MG63 (cell line): Measurements from ENCODE around the gene VSIR. TPM values are rescaled to one million over a fixed set of nuclear protein-coding genes. Genes with fewer than 3 reads are reported as not detected.

Source experiments
- DNase-seq: peaks from one replicate; pipeline ENCODE4 v3.0.0-alpha.2; 2020
- H3K27me3 ChIP-seq: fragments of 250-450 bp; sonication (Bioruptor Pico); 2 replicates; pipeline ENCODE4 v1.5.1; 2020; ENCODE audit warnings: mild to moderate bottlenecking, moderate library complexity
- H3K36me3 ChIP-seq: fragments of 250-450 bp; sonication (Bioruptor Pico); 2 replicates; pipeline ENCODE4 v1.5.1; 2020; ENCODE audit warnings: mild to moderate bottlenecking, moderate library complexity
- H3K4me3 ChIP-seq: fragments of 250-450 bp; sonication (Bioruptor Pico); 2 replicates; pipeline ENCODE4 v1.5.1; 2020; ENCODE audit warnings: mild to moderate bottlenecking, moderate library complexity
- H3K9me3 ChIP-seq: fragments of 250-450 bp; sonication (Bioruptor Pico); 2 replicates; pipeline ENCODE4 v1.5.1; 2020; ENCODE audit warnings: mild to moderate bottlenecking, moderate library complexity
- total RNA-seq: library from RNA; depleted of rRNA; stranded (reverse); fragments of >200 nt; shearing (Covaris generic); gene quantifications from 2 replicates; pipeline ENCODE4 v1.2.3, GENCODE V29; 2014; ENCODE audit warnings: low replicate concordance

Gene VSIR
- total RNA-seq, 1 experiment from 2014 or later = 87.8 TPM

DNA sequence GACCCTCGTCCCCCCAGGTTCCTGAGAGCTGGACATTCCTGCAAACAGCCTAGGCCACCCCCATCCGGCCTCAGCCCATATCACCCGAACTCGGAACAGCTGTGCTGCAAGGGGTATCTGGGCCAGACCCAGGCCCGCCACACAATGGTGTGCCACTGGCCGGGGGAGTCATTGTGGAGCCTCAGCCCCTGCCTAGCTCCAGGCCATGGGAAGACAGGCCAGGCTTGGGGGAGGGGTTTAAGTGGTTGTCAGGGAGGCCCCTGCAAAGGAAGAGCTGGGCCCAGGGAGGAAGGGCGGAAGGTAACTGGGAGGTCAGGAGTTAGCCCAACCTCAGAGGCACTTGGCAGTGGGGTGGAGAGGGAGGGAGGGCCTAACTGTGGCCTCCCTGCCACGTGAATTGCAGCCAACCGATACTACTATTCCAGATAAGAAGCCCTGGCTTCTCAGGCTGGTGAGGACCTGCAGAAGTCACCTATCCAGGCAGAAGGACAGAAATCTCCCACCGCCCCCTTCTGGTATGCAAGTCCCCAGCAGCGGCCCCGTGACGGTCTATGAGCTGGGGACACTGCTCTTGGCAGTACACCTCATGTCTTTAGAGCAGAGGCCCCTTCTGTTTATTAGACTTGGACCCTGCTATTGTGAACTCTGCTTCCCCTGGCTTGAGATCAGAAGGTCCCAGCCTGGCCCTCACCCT lies 26.8 kb downstream of the VSIR start:
- Histone ChIP-seq H3K9me3 (no peaks in the 10 kb centered on the region), H3K27me3 (no peaks in the 10 kb centered on the region), H3K4me3 (no peak overlapping the region), H3K36me3 (peaks cover 5% of the 10 kb centered on the region; the same call in 1 of the 2 replicates)
- DNase-seq = no peak

DNA sequence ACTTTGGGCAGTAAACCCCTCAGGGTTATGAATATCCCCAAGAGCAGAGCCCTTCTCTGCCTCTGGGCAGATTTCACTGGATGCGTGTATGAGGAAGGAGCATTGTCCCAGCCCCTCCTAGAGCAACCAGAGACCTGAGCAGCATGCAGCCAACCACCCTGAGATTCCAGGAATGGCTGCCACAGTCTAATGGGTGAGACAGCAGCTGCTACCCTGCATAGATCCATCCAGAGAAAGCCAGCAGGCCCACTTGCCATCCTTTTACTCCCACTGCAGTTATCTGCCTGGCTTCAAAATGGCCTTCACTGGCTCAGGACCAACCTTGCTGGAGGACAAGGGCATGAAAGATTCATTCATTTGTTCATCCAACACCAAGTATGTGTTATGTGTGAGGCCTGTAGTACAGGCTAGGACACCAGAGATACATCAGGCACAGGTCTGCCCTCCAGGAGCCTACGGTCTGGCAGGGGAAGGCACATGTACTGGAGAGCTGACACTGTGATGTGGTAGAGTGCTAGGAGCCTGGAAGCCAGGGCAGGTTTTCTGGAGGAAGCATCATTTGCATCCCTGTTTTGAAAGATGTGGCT lies 27.6 kb downstream of the VSIR start:
- no peak overlapping the region for H3K4me3 ChIP-seq
- DNase-seq = no peak
- no peaks in the 10 kb centered on the region for H3K9me3 ChIP-seq
- H3K27me3 ChIP-seq = no peaks in the 10 kb centered on the region
- peaks cover 5% of the 10 kb centered on the region; the same call in 1 of the 2 replicates for H3K36me3 ChIP-seq

DNA sequence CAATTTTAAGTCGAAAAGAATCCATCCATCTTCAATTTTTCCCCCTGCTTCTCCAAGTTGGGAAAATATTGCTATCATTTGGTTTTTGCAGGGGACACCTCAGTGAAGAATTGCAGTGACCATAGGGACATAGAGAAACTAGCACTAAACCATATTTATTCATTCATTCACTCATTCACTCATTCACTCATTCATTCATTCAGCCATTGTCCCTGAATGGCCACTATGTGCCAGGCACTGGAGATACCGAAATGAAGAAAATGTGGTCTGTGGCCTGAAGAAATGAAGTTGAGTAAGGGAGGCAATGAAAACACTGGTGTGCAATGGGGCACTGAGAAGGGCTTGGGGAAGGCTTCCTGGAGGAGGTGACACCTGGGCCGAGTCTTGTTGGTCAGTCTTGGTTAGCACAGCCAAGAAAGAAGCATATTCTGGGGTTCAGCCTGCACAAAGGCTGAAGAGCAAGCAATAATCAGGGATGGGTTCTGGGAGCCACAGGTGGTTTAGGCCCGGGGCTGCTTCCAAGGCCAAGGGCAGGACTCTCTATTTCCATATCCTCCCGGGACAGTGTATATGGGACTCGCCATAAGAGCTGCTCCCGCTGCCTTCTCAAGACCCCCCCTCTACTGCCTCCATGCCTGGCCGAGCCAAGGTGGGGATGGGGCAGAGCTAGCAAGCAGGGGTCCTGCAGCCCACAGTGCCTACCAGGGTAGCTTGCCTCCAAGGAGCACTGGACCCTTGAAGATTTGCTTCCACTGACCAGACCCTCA lies 28.2 kb downstream of the VSIR start:
- Histone ChIP-seq H3K4me3 (no peak overlapping the region), H3K9me3 (no peaks in the 10 kb centered on the region), H3K36me3 (no peaks in the 10 kb centered on the region), H3K27me3 (no peaks in the 10 kb centered on the region)
- DNase-seq = no peak

DNA sequence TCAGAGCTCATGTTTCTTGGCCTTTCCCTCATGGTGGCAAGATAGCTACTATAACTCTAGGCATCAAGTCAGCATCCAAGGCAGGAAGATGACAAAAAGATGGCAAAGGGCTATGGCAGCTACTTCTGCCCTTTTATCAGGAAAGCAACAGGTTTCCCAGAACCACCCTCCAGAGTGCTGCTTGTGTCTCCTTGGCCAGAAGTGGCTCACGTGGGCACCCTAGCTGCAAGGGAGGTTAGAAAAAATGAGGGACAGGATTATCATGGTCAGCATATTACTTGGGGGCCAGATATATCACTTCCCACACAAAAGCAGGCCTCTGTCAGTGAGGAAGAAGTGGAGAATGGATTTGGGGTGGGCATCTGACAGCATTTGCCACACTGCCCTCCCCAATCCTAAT lies 29.5 kb downstream of the VSIR start:
- no peak for DNase-seq
- Histone ChIP-seq H3K4me3 (no peak overlapping the region), H3K36me3 (no peaks in the 10 kb centered on the region), H3K9me3 (no peaks in the 10 kb centered on the region), H3K27me3 (no peaks in the 10 kb centered on the region)

DNA sequence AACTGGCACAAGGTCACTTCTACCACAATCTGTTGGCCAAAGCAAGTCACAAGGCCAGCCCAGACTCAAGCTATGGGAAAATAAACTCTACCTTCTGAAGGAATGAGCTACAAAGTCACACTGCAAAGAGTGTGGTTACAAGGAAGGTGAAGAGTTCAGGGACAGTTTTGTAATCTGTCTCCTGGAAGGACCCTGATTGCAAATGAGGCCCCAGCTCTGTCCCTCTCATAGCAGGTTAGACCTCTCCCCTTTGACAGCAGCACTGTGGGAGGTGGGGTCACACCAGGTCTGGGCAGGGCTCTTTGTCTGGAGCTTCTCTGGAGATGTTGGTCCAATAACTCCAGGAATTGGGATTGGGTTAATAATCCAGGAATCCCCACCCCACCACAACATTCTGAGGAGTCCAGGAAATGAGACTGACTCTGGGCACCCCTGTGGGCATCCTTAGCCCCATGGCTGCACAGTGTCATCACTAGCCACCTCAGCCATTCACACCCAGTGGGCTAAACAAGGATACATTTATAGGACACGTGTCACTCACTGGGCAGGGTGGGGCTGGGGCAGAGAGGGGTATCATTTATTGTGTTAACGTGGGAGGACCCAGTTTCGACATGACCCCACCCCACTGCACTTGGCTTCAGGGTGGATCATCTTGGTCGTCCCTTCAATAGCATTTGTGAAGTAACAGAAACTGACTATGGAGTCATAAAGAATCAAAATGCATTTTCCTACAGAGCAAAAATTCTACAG lies 30.1 kb downstream of the VSIR start:
- no peaks in the 10 kb centered on the region for H3K36me3 ChIP-seq
- no peaks in the 10 kb centered on the region for H3K9me3 ChIP-seq
- no peak for DNase-seq
- no peaks in the 10 kb centered on the region for H3K27me3 ChIP-seq
- H3K4me3 ChIP-seq = no peak overlapping the region

DNA sequence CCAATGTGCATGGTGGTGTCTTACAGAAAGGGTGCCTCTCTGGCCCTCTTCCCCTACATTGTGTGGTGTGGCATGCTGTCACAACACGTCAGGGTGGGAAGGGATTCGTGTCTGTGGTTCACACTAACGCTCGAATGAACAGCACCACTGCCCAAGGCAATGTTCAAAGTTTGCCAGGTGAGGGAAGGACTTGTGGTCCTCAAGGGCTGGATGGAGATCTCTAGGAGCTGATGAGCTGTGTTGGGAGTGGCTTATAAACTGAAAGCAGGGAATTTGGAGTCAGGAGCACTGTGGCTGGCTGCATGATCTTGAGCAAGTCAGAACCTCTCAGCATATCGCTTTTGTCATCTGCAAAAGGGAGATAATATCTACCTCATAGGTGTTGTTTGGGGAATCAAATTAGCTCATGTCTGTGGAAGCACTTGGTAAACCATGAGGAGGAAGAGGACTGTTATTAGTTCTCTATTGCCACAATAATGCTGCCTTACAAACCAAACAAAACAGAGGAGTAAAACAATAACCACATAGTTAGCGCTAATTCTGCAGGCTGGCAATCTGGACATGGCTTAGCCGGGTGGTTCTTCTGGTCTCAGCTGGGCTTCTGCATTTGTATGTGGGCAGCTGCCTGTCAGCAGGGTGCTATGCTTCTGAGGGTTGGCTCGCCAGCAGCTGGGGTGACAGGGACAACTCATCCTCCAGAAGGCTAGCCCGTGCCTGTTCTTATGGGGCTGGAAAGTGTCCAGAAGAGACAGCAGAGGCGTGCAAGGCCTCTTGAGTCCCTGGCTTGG lies 30.8 kb downstream of the VSIR start:
- DNase-seq = no peak

DNA sequence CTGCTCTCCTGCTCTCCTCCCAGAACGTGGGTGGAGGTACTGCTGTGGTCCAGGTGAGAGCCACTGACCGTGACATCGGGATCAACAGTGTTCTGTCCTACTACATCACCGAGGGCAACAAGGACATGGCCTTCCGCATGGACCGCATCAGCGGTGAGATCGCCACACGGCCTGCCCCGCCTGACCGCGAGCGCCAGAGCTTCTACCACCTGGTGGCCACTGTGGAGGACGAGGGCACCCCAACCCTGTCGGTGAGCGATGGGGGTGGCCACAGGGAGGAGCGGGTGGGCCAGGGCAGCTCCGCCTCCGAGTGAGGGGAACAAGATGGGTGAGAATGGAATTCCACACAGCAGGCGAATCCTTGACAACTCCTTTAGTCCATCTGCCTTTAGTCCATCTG lies 31.6 kb downstream of the VSIR start:
- no peak for DNase-seq
- Histone ChIP-seq H3K27me3 (no peaks in the 10 kb centered on the region), H3K36me3 (no peaks in the 10 kb centered on the region), H3K4me3 (no peak overlapping the region), H3K9me3 (no peaks in the 10 kb centered on the region)

More for the DNA sequence above, 30.8 kb downstream of the VSIR start:
- Histone ChIP-seq H3K27me3 (no peaks in the 10 kb centered on the region), H3K36me3 (no peaks in the 10 kb centered on the region), H3K4me3 (no peak overlapping the region), H3K9me3 (no peaks in the 10 kb centered on the region)

DNA sequence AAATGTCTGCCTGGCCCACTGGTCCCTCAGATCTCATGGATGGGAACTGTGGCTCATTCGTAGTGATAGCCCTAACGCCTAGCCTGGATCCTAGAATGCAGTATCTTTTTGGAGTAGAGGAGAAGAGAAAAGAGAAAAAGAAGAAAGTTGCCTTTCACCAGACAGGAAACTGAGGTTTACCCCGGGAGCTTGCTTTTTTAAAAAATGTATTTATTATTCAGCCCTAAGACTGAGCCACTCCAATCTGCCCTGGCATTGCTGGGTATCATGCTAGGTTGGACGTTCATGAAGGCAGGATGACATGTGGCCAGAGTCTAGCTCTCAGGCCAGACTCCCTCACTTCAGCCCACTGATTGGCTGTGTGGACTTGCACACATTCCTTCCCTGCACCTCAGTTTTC lies 32.3 kb downstream of the VSIR start:
- DNase-seq = no peak
- H3K36me3 ChIP-seq = no peaks in the 10 kb centered on the region
- H3K27me3 ChIP-seq = no peaks in the 10 kb centered on the region
- no peaks in the 10 kb centered on the region for H3K9me3 ChIP-seq
- H3K4me3 ChIP-seq = no peak overlapping the region

DNA sequence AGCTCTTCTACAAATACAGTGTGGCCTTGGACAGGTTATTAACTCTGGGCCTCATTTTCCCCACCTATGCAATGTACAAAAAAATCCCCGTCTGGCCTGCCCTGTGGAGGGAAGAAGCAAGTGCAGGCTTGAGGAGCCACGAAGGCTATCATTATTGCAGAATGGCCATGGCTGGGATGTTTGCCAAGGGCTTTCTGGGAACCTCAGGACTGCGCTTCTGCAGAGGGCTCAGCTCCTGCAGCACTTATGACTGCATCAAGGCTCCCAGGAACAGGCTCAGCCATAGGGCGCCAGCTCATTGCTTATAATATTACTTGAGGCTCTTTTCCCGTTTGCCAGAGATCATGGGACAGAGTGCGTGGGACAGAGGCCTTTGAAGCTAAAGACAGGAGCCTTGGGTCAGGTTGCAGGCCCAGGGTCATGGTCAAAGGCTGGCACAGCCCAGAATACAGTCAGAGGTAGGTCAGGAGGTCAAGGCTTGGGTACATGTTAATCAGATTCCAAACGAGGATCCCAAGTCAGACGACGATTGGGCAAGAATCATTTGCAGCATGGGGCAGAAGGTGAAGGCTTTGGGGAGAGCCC lies 33.2 kb downstream of the VSIR start:
- H3K36me3 ChIP-seq = no peaks in the 10 kb centered on the region
- no peak overlapping the region for H3K4me3 ChIP-seq
- DNase-seq = no peak
- H3K27me3 ChIP-seq = no peaks in the 10 kb centered on the region
- H3K9me3 ChIP-seq = no peaks in the 10 kb centered on the region

DNA sequence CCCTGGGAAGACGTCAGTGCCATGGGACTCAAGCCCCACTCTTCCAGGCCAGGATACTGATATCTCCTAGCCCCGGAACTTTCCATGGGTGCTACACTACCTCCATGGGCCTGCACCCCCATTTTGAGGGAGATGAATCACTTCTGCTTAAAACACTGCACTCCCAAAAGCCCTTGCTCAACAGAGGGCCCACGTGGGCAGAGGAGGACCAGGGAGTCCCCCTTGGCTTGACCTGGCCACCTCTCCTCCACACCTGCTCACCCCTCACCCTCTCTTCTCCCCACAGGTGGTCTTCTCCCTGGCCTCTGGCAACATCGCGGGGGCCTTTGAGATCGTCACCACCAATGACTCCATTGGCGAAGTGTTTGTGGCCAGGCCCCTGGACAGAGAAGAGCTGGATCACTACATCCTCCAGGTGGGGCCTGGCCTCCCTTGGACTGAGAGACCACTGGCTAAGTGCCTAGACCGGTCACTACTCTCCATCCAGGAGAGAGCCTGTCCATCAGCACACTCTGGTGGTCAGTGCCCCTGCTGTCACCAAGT lies 33.9 kb downstream of the VSIR start:
- Histone ChIP-seq H3K4me3 (no peak overlapping the region), H3K36me3 (no peaks in the 10 kb centered on the region), H3K27me3 (no peaks in the 10 kb centered on the region), H3K9me3 (no peaks in the 10 kb centered on the region)
- no peak for DNase-seq

DNA sequence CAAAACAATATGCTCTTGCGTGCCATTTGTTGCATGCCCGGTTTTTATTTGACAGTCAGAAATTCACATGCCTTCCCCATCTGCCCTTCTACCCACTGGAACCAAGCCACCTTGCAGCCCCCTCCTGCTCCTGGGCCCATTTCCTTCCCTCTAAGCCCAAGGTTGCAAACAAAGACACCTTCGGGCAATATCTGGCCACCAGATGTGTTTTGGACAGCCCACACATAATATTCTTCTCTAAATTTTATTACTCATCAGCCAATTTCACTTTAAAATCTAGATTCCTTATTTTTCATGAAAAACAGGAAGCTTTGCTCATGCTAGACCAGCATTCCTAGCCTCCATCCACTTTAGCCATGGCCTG lies 35.5 kb downstream of the VSIR start:
- Histone ChIP-seq H3K27me3 (no peaks in the 10 kb centered on the region), H3K4me3 (no peak overlapping the region), H3K9me3 (no peaks in the 10 kb centered on the region), H3K36me3 (no peaks in the 10 kb centered on the region)
- no peak for DNase-seq

DNA sequence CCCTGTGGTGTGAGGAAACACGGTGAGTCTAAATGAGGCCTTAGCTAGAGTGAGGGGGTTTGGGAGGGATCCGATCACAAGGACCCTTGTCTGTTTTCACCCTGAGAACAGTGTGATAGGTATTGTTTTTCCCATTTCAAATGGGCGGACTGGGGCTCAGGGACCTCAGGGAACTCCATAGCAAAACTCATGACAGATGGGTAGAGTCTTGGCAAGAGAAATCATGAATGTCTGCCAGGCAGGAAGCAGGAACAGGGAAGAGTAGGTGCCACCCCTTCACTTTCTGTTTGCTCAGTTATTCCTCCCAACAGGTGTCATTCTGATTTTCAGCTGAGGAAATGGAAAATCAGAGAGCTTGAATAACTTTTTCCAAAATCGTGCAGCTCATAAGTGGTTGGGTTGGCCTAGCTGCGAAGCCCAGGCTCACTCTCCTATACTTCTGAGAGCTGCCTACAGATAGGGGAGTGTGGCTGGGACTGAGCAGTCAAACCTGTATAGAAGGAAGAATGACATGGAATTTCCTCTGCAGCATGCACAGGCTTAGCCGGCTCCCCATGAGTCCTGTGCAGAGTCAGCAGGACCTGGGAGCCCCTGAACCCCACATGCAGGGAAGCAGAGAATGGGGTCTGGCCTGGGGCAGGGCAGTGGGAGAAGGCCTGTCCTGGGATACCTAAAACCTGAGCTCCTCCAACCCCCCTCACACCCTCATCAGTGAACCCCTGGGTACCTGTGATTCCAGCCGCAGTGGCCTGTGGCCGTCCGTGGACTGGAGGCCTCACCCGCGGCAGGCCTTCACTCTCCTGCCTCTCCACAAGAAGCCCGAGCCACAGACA lies 36.1 kb downstream of the VSIR start:
- H3K36me3 ChIP-seq = no peaks in the 10 kb centered on the region
- H3K4me3 ChIP-seq = no peak overlapping the region
- no peaks in the 10 kb centered on the region for H3K9me3 ChIP-seq
- DNase-seq = no peak
- H3K27me3 ChIP-seq = no peaks in the 10 kb centered on the region

DNA sequence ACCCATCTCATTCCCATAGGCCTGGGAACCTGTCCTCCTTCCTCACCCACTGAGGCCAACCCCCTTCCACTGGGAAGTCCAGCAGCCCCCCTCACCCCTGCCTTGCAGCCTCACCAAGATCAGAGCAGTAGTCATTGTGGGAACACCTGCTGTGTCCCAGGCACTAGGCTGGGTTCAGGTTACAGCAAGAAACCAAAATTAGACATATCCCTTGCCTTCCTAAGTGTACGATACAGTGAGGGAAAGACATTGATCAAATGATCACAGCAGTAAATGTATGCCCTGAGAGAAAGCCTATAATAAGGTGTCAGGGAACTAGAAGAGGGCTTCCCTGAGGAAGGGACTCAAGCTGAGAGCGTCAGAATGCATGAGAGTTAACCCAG lies 36.8 kb downstream of the VSIR start:
- Histone ChIP-seq H3K9me3 (no peaks in the 10 kb centered on the region), H3K27me3 (no peaks in the 10 kb centered on the region), H3K36me3 (no peaks in the 10 kb centered on the region), H3K4me3 (no peak overlapping the region)
- no peak for DNase-seq

DNA sequence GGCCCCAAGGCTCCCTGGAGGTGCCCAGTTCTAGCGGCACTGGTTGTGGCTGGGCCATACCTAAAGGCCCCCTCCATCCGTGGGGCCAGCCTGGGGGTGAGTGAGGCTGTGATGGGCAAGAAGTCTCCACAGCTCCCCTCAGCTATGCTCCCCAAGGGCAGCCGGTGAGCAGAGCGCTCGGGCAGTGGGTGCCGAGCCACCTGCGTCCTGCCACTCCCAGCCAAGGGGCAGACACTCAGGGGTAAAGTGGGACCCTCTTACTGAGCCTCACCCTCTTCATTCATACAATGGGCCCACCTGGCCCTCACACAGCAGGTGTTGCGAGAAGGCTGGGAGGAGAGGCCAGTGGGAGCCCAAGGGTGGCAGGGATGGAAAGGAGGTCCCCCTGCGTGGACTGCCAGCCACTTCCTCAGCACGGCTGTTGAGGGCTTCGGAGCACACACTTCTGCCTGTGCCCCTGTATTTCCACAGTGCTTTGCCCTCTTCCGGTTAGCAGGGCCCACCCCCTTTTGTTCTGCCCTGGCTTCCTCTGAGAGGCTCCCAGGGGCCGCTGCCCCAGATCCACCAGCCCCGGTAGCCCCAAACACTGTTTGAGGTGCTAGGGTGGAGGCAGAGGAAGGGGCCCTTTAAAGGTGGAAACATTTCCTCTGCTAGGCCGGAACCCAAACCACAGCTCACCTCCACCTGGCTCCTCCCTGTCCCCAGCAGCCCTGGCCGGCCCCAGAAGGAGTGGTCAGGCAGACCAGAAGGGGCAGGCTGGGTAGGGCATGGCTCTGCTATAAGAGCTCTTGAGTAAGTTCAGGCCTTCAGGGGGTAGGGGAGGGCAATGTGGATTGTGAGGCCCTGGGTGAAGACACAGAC lies 37.4 kb downstream of the VSIR start:
- Histone ChIP-seq H3K4me3 (no peak overlapping the region), H3K36me3 (no peaks in the 10 kb centered on the region), H3K9me3 (no peaks in the 10 kb centered on the region), H3K27me3 (no peaks in the 10 kb centered on the region)
- DNase-seq = no peak
